OCI-LY7 (cell line): Measurements from ENCODE around the gene ZNG1B. TPM values are rescaled to one million over a fixed set of nuclear protein-coding genes. Genes with fewer than 3 reads are reported as not detected.
"Not testable (repeated sequence)": the region's sequence is repeated elsewhere in the genome, so short reads cannot be mapped to it uniquely, and the experiment has no call there.

Source experiments
- BruUV-seq: library from RNA; stranded (reverse); fragments of 400-500 nt; replicated peaks from 2 replicates; lab custom pipeline; 2021; lab: Mats Ljungman, UMichigan
- CTCF ChIA-PET: fragments of 300-600 bp; sonication (Branson Sonifier 250); formaldehyde crosslinking; loops from one replicate; lab custom pipeline; 2022; ENCODE audit warnings: antibody characterized with exemption; ENCODE audit not compliant: unreplicated experiment; lab: Charles Lee
- POLR2A ChIA-PET: fragments of 300-600 bp; sonication (Branson Sonifier 250); formaldehyde crosslinking; loops from one replicate; lab custom pipeline; 2022; ENCODE audit warnings: antibody characterized with exemption; lab: Charles Lee
- DNase-seq: peaks from one replicate; pipeline ENCODE4 v3.0.0-alpha.2; 2015; ENCODE audit warnings: low spot score
- H2AFZ ChIP-seq: fragments of 200-600 bp; sonication (generic), shearing (Covaris generic); 2 replicates; pipeline ENCODE4 v1.6.1; 2014; ENCODE audit warnings: mild to moderate bottlenecking, antibody characterized with exemption, low read length, moderate library complexity
- H3K27ac ChIP-seq: fragments of 200-600 bp; sonication (generic); 2 replicates; pipeline ENCODE4 v1.5.1; 2014; ENCODE audit warnings: mixed run types, low read depth, mild to moderate bottlenecking, moderate library complexity, low read length, inconsistent platforms; ENCODE audit not compliant: poor library complexity, severe bottlenecking
- H3K36me3 ChIP-seq: fragments of 200-600 bp; sonication (generic); 2 replicates; pipeline ENCODE4 v1.6.1; 2014; ENCODE audit warnings: mild to moderate bottlenecking, antibody characterized with exemption, low read length, moderate library complexity, mixed read lengths; ENCODE audit not compliant: insufficient read depth
- H3K4me1 ChIP-seq: fragments of 200-600 bp; sonication (generic); 2 replicates; pipeline ENCODE4 v1.5.1; 2014; ENCODE audit warnings: mild to moderate bottlenecking, low read length; ENCODE audit not compliant: insufficient read depth, poor library complexity, severe bottlenecking
- H3K4me2 ChIP-seq: fragments of 200-600 bp; sonication (generic); 2 replicates; pipeline ENCODE4 v1.6.1; 2014; ENCODE audit warnings: mild to moderate bottlenecking, low read length
- H3K4me3 ChIP-seq: fragments of 200-600 bp; sonication (generic); 2 replicates; pipeline ENCODE4 v1.5.1; 2014; ENCODE audit warnings: mild to moderate bottlenecking, low read depth, low read length; ENCODE audit not compliant: poor library complexity, severe bottlenecking
- H3K79me2 ChIP-seq: fragments of 200-600 bp; sonication (generic); 2 replicates; pipeline ENCODE4 v1.6.1; 2016; ENCODE audit warnings: low read depth, mild to moderate bottlenecking, low read length, moderate library complexity, mixed read lengths; ENCODE audit not compliant: insufficient read depth
- H3K9me2 ChIP-seq: fragments of 200-600 bp; sonication (generic); 2 replicates; pipeline ENCODE4 v1.6.1; 2016; ENCODE audit warnings: mild to moderate bottlenecking, low read length, mixed read lengths; ENCODE audit not compliant: insufficient read depth
- H3K9me3 ChIP-seq: fragments of 200-600 bp; sonication (generic); 2 replicates; pipeline ENCODE4 v1.6.1; 2014; ENCODE audit warnings: mild to moderate bottlenecking, mixed run types, low read length, mixed read lengths
- H4K20me1 ChIP-seq: fragments of 200-600 bp; sonication (generic); 2 replicates; pipeline ENCODE4 v1.6.1; 2014; ENCODE audit warnings: mild to moderate bottlenecking, antibody characterized with exemption, low read length, moderate library complexity, mixed read lengths; ENCODE audit not compliant: insufficient read depth
- intact Hi-C: fragments of 100-400 bp; cut with micrococcal nuclease; formaldehyde crosslinking; loops from one replicate; pipeline ENCODE4 v1.10.0; 2022; ENCODE audit not compliant: unreplicated experiment
- total RNA-seq, 2 experiments: library from RNA; depleted of rRNA in 1 of 2; stranded (reverse); fragments of >200 nt in 1 of 2; shearing (Covaris generic) in 1 of 2; gene quantifications; 2 replicates each; pipeline ENCODE4 v1.2.3, GENCODE V29; 2014 to 2022

ZNG1B gene
- total RNA-seq, 2 experiments from 2014 or later, result 69.7 to 89.3 TPM

GRCh38 chr2:113412774-113413173 lies 24.7 kb upstream of the ZNG1B start:
- DNase-seq, CTCF ChIA-PET, intact Hi-C loops, H4K20me1 ChIP-seq, H3K9me2 ChIP-seq, H2AFZ ChIP-seq, H3K4me1 ChIP-seq, POLR2A ChIA-PET, H3K4me2 ChIP-seq, H3K9me3 ChIP-seq, H3K79me2 ChIP-seq, H3K27ac ChIP-seq, H3K36me3 ChIP-seq, BruUV-seq, H3K4me3 ChIP-seq: not testable (repeated sequence)

- H3K79me2 ChIP-seq, POLR2A ChIA-PET, H3K4me3 ChIP-seq, intact Hi-C loops, H3K9me2 ChIP-seq, CTCF ChIA-PET, H4K20me1 ChIP-seq, BruUV-seq, H3K36me3 ChIP-seq, H3K9me3 ChIP-seq, H2AFZ ChIP-seq: not testable (repeated sequence)
- DNase-seq, result peak; percentile 63
- Histone ChIP-seq H3K4me2 (peak overlapping the region; percentile 48), H3K27ac (peak overlapping the region; percentile 80), H3K4me1 (peaks cover 14% of the 10 kb centered on the region)
Measured at GRCh38 chr2:113431773-113432172, 5.7 kb upstream of the ZNG1B start.

GRCh38 chr2:113433468-113433867 lies 4.0 kb upstream of the ZNG1B start:
- H3K27ac ChIP-seq, H3K4me2 ChIP-seq, DNase-seq, H2AFZ ChIP-seq, H3K79me2 ChIP-seq, CTCF ChIA-PET, H3K4me3 ChIP-seq, H3K9me3 ChIP-seq, H4K20me1 ChIP-seq, intact Hi-C loops, H3K9me2 ChIP-seq, H3K36me3 ChIP-seq, BruUV-seq, POLR2A ChIA-PET: not testable (repeated sequence)
- H3K4me1 ChIP-seq, result peaks cover 14% of the 10 kb centered on the region

GRCh38 chr2:113465770-113466169 lies 28.3 kb downstream of the ZNG1B start:
- BruUV-seq, H2AFZ ChIP-seq, H3K9me3 ChIP-seq, H3K79me2 ChIP-seq, intact Hi-C loops, POLR2A ChIA-PET, CTCF ChIA-PET, DNase-seq, H3K4me3 ChIP-seq, H3K4me2 ChIP-seq, H3K9me2 ChIP-seq, H3K27ac ChIP-seq, H3K4me1 ChIP-seq, H3K36me3 ChIP-seq, H4K20me1 ChIP-seq: not testable (repeated sequence)

- POLR2A ChIA-PET, intact Hi-C loops, H3K4me3 ChIP-seq, CTCF ChIA-PET, H3K4me2 ChIP-seq, H3K27ac ChIP-seq, H3K36me3 ChIP-seq, H2AFZ ChIP-seq, H3K4me1 ChIP-seq, H3K79me2 ChIP-seq, H4K20me1 ChIP-seq, DNase-seq, H3K9me3 ChIP-seq, H3K9me2 ChIP-seq, BruUV-seq: not testable (repeated sequence)
Measured at GRCh38 chr2:113476688-113477368, 39.3 kb downstream of the ZNG1B start.

GRCh38 chr2:113496527-113496926 lies 59.0 kb downstream of the ZNG1B start:
- H3K9me2 ChIP-seq, BruUV-seq, H2AFZ ChIP-seq, H3K36me3 ChIP-seq, H4K20me1 ChIP-seq, H3K79me2 ChIP-seq, H3K27ac ChIP-seq, H3K4me2 ChIP-seq, H3K9me3 ChIP-seq, H3K4me3 ChIP-seq, CTCF ChIA-PET, POLR2A ChIA-PET, H3K4me1 ChIP-seq, DNase-seq, intact Hi-C loops: not testable (repeated sequence)
